T-helper 1 cell treated with Interleukin-12 subunit alpha and Interleukin-12 subunit beta and Interleukin-4 antibody, amounts not matched to agents 30 μg/mL and 1 μg/mL, for 36 hours (primary cell): ENCODE measurements around the gene SOX4.
"Not testable (repeated sequence)": the region's sequence is repeated elsewhere in the genome, so short reads cannot be mapped to it uniquely, and the experiment has no call there.

Experiments used
- H3K27ac Mint-ChIP-seq: one replicate; pipeline ENCODE4 v1.8.0; 2021; ENCODE audit warnings: mild to moderate bottlenecking, mixed read lengths
- H3K27me3 Mint-ChIP-seq: one replicate; pipeline ENCODE4 v1.8.0; 2021; ENCODE audit warnings: low read depth, mixed read lengths
- H3K36me3 Mint-ChIP-seq: one replicate; pipeline ENCODE4 v1.8.0; 2021; ENCODE audit warnings: low read depth, mixed read lengths
- H3K4me1 Mint-ChIP-seq: one replicate; pipeline ENCODE4 v1.8.0; 2021; ENCODE audit warnings: low read depth, mixed read lengths
- H3K4me3 Mint-ChIP-seq: one replicate; pipeline ENCODE4 v1.8.0; 2021; ENCODE audit warnings: mild to moderate bottlenecking, moderate library complexity, mixed read lengths
- H3K9me3 Mint-ChIP-seq: one replicate; pipeline ENCODE4 v1.8.0; 2021; ENCODE audit warnings: mixed read lengths

SOX4 gene

GRCh38 chr6:21593412-21593926 is at the start of gene SOX4:
Gene SOX4, plus strand, starts transcription at chr6:21593751. Its CDS starts 784 bp downstream, at chr6:21594535.
- H3K36me3 Mint-ChIP-seq: peaks cover 4% of the 10 kb centered on the region
- peak within 1 kb of the TSS; percentile 84 for H3K4me3 Mint-ChIP-seq
- peaks cover 22% of the 10 kb centered on the region for H3K4me1 Mint-ChIP-seq
- peak within 1 kb of the TSS; percentile 84 for H3K27ac Mint-ChIP-seq
- no peaks in the 10 kb centered on the region for H3K9me3 Mint-ChIP-seq
- peaks cover 47% of the 10 kb centered on the region for H3K27me3 Mint-ChIP-seq

GRCh38 chr6:21552286-21552685 is 41.3 kb upstream of the SOX4 start:
- H3K9me3 Mint-ChIP-seq: peaks cover 18% of the 10 kb centered on the region
- H3K27ac Mint-ChIP-seq, H3K36me3 Mint-ChIP-seq, H3K27me3 Mint-ChIP-seq, H3K4me1 Mint-ChIP-seq, H3K4me3 Mint-ChIP-seq: not testable (repeated sequence)

- Mint-ChIP-seq H3K4me3 (no peak overlapping the region), H3K4me1 (no peaks in the 10 kb centered on the region), H3K27ac (no peak overlapping the region), H3K36me3 (no peaks in the 10 kb centered on the region), H3K27me3 (no peaks in the 10 kb centered on the region), H3K9me3 (peaks cover 10% of the 10 kb centered on the region)
These were observed 39.3 kb upstream of the SOX4 start for GRCh38 chr6:21554286-21554685.

- no peaks in the 10 kb centered on the region for H3K36me3 Mint-ChIP-seq
- no peaks in the 10 kb centered on the region for H3K4me1 Mint-ChIP-seq
- H3K9me3 Mint-ChIP-seq: peaks cover 3% of the 10 kb centered on the region
- H3K4me3 Mint-ChIP-seq: no peak overlapping the region
- no peak overlapping the region for H3K27ac Mint-ChIP-seq
- H3K27me3 Mint-ChIP-seq: no peaks in the 10 kb centered on the region
These were observed 38.4 kb upstream of the SOX4 start for GRCh38 chr6:21555197-21555596.

- no peaks in the 10 kb centered on the region for H3K4me1 Mint-ChIP-seq
- peaks cover 3% of the 10 kb centered on the region for H3K9me3 Mint-ChIP-seq
- no peaks in the 10 kb centered on the region for H3K36me3 Mint-ChIP-seq
- H3K27me3 Mint-ChIP-seq: no peaks in the 10 kb centered on the region
- no peak overlapping the region for H3K27ac Mint-ChIP-seq
- H3K4me3 Mint-ChIP-seq: no peak overlapping the region
These were observed 37.0 kb upstream of the SOX4 start for GRCh38 chr6:21556511-21556910.

- Mint-ChIP-seq H3K27me3 (no peaks in the 10 kb centered on the region), H3K36me3 (no peaks in the 10 kb centered on the region), H3K4me1 (no peaks in the 10 kb centered on the region), H3K9me3 (peaks cover 3% of the 10 kb centered on the region), H3K27ac (no peak overlapping the region), H3K4me3 (no peak overlapping the region)
These were observed 36.4 kb upstream of the SOX4 start for GRCh38 chr6:21556968-21557721.

- H3K27me3 Mint-ChIP-seq: no peaks in the 10 kb centered on the region
- H3K27ac Mint-ChIP-seq: no peak overlapping the region
- H3K4me3 Mint-ChIP-seq: no peak overlapping the region
- H3K9me3 Mint-ChIP-seq: no peaks in the 10 kb centered on the region
- H3K36me3 Mint-ChIP-seq: no peaks in the 10 kb centered on the region
- H3K4me1 Mint-ChIP-seq: no peaks in the 10 kb centered on the region
These were observed 34.3 kb upstream of the SOX4 start for GRCh38 chr6:21559238-21559637.

GRCh38 chr6:21560249-21560648 is 33.3 kb upstream of the SOX4 start:
- no peak overlapping the region for H3K4me3 Mint-ChIP-seq
- H3K36me3 Mint-ChIP-seq: no peaks in the 10 kb centered on the region
- H3K27ac Mint-ChIP-seq: no peak overlapping the region
- no peaks in the 10 kb centered on the region for H3K4me1 Mint-ChIP-seq
- H3K27me3 Mint-ChIP-seq: no peaks in the 10 kb centered on the region
- no peaks in the 10 kb centered on the region for H3K9me3 Mint-ChIP-seq

GRCh38 chr6:21565431-21565830 is 28.1 kb upstream of the SOX4 start:
- no peaks in the 10 kb centered on the region for H3K9me3 Mint-ChIP-seq
- no peak overlapping the region for H3K27ac Mint-ChIP-seq
- H3K27me3 Mint-ChIP-seq: peaks cover 5% of the 10 kb centered on the region
- no peak overlapping the region for H3K4me3 Mint-ChIP-seq
- no peaks in the 10 kb centered on the region for H3K36me3 Mint-ChIP-seq
- no peaks in the 10 kb centered on the region for H3K4me1 Mint-ChIP-seq

- Mint-ChIP-seq H3K27ac (no peak overlapping the region), H3K27me3 (peaks cover 13% of the 10 kb centered on the region), H3K4me3 (no peak overlapping the region), H3K9me3 (peaks cover 8% of the 10 kb centered on the region), H3K4me1 (no peaks in the 10 kb centered on the region), H3K36me3 (no peaks in the 10 kb centered on the region)
These were observed 15.0 kb upstream of the SOX4 start for GRCh38 chr6:21578523-21578922.

- Mint-ChIP-seq H3K27ac (no peak overlapping the region), H3K9me3 (peaks cover 8% of the 10 kb centered on the region), H3K27me3 (peaks cover 40% of the 10 kb centered on the region), H3K36me3 (no peaks in the 10 kb centered on the region), H3K4me1 (peaks cover 4% of the 10 kb centered on the region), H3K4me3 (no peak overlapping the region)
These were observed 10.9 kb upstream of the SOX4 start for GRCh38 chr6:21582651-21583050.

GRCh38 chr6:21586300-21586699 is 7.3 kb upstream of the SOX4 start:
- H3K36me3 Mint-ChIP-seq: no peaks in the 10 kb centered on the region
- peaks cover 60% of the 10 kb centered on the region for H3K27me3 Mint-ChIP-seq
- no peak overlapping the region for H3K4me3 Mint-ChIP-seq
- no peak overlapping the region for H3K27ac Mint-ChIP-seq
- H3K9me3 Mint-ChIP-seq: peaks cover 8% of the 10 kb centered on the region
- H3K4me1 Mint-ChIP-seq: peaks cover 14% of the 10 kb centered on the region

- Mint-ChIP-seq H3K9me3 (peaks cover 8% of the 10 kb centered on the region), H3K27me3 (peaks cover 60% of the 10 kb centered on the region), H3K36me3 (no peaks in the 10 kb centered on the region), H3K27ac (no peak overlapping the region), H3K4me3 (peak overlapping the region; percentile 90), H3K4me1 (peaks cover 14% of the 10 kb centered on the region)
These were observed 6.8 kb upstream of the SOX4 start for GRCh38 chr6:21586740-21587178.

- peak overlapping the region; percentile 39 for H3K27ac Mint-ChIP-seq
- peak overlapping the region; percentile 90 for H3K4me3 Mint-ChIP-seq
- H3K9me3 Mint-ChIP-seq: peaks cover 4% of the 10 kb centered on the region
- no peaks in the 10 kb centered on the region for H3K36me3 Mint-ChIP-seq
- peaks cover 56% of the 10 kb centered on the region for H3K27me3 Mint-ChIP-seq
- H3K4me1 Mint-ChIP-seq: peaks cover 14% of the 10 kb centered on the region
These were observed 6.2 kb upstream of the SOX4 start for GRCh38 chr6:21587179-21587960.

GRCh38 chr6:21587961-21588480 is 5.5 kb upstream of the SOX4 start:
- Mint-ChIP-seq H3K4me1 (peaks cover 14% of the 10 kb centered on the region), H3K36me3 (no peaks in the 10 kb centered on the region), H3K9me3 (no peaks in the 10 kb centered on the region), H3K27me3 (peaks cover 51% of the 10 kb centered on the region), H3K4me3 (peak overlapping the region; percentile 90), H3K27ac (peak overlapping the region; percentile 71)
